CD4-positive, alpha-beta T cell treated with Interleukin-17A for 1 hour (primary cell): ENCODE measurements around the gene S100A3.
A peak's percentile ranks its signal among the peaks of the same experiment; 100 is the strongest.
"Not testable (repeated sequence)": the region's sequence is repeated elsewhere in the genome, so short reads cannot be mapped to it uniquely, and the experiment has no call there.

Experiments
- DNase-seq: peaks from one replicate; pipeline ENCODE4 v3.0.0-alpha.2; 2020

S100A3 gene

GRCh38 chr1:153548722-153549688, at the start of gene S100A3:
Gene S100A3, minus strand, starts transcription at chr1:153549258. Its CDS starts 773 bp downstream, at chr1:153548485.
- no peak for DNase-seq

- peak; percentile 30 for DNase-seq
Measured at GRCh38 chr1:153598309-153599172, 49.5 kb upstream of the S100A3 start.

- DNase-seq = no peak
Measured at GRCh38 chr1:153597206-153597605, 48.1 kb upstream of the S100A3 start.

GRCh38 chr1:153592748-153593147, 43.7 kb upstream of the S100A3 start:
- no peak for DNase-seq

- DNase-seq = no peak
Measured at GRCh38 chr1:153588482-153588881, 39.4 kb upstream of the S100A3 start.

- not testable (repeated sequence) for DNase-seq
Measured at GRCh38 chr1:153588033-153588432, 39.0 kb upstream of the S100A3 start.

GRCh38 chr1:153587314-153587713, 38.3 kb upstream of the S100A3 start:
- no peak for DNase-seq

GRCh38 chr1:153586347-153586746, 37.3 kb upstream of the S100A3 start:
- DNase-seq = no peak

GRCh38 chr1:153585006-153585405, 35.9 kb upstream of the S100A3 start:
- no peak for DNase-seq

- DNase-seq = no peak
Measured at GRCh38 chr1:153583976-153584375, 34.9 kb upstream of the S100A3 start.

- DNase-seq = not testable (repeated sequence)
Measured at GRCh38 chr1:153583514-153583913, 34.5 kb upstream of the S100A3 start.

GRCh38 chr1:153582836-153583235, 33.8 kb upstream of the S100A3 start:
- not testable (repeated sequence) for DNase-seq

- DNase-seq = no peak
Measured at GRCh38 chr1:153578936-153579335, 29.9 kb upstream of the S100A3 start.

GRCh38 chr1:153578490-153578889, 29.4 kb upstream of the S100A3 start:
- no peak for DNase-seq

- no peak for DNase-seq
Measured at GRCh38 chr1:153577624-153578051, 28.6 kb upstream of the S100A3 start.

- DNase-seq = no peak
Measured at GRCh38 chr1:153577138-153577537, 28.1 kb upstream of the S100A3 start.

GRCh38 chr1:153575497-153575896, 26.4 kb upstream of the S100A3 start:
- DNase-seq = not testable (repeated sequence)

GRCh38 chr1:153575081-153575491, 26.0 kb upstream of the S100A3 start:
- DNase-seq = not testable (repeated sequence)

GRCh38 chr1:153573351-153573750, 24.3 kb upstream of the S100A3 start:
- no peak for DNase-seq

- peak; percentile 61 for DNase-seq
Measured at GRCh38 chr1:153572569-153573015, 23.5 kb upstream of the S100A3 start.

- no peak for DNase-seq
Measured at GRCh38 chr1:153571706-153572105, 22.6 kb upstream of the S100A3 start.

GRCh38 chr1:153570874-153571273, 21.8 kb upstream of the S100A3 start:
- DNase-seq = no peak

- DNase-seq = no peak
Measured at GRCh38 chr1:153569465-153569864, 20.4 kb upstream of the S100A3 start.
